Measurements from ENCODE around the gene CDH4.

The CDH4 gene

DNA sequence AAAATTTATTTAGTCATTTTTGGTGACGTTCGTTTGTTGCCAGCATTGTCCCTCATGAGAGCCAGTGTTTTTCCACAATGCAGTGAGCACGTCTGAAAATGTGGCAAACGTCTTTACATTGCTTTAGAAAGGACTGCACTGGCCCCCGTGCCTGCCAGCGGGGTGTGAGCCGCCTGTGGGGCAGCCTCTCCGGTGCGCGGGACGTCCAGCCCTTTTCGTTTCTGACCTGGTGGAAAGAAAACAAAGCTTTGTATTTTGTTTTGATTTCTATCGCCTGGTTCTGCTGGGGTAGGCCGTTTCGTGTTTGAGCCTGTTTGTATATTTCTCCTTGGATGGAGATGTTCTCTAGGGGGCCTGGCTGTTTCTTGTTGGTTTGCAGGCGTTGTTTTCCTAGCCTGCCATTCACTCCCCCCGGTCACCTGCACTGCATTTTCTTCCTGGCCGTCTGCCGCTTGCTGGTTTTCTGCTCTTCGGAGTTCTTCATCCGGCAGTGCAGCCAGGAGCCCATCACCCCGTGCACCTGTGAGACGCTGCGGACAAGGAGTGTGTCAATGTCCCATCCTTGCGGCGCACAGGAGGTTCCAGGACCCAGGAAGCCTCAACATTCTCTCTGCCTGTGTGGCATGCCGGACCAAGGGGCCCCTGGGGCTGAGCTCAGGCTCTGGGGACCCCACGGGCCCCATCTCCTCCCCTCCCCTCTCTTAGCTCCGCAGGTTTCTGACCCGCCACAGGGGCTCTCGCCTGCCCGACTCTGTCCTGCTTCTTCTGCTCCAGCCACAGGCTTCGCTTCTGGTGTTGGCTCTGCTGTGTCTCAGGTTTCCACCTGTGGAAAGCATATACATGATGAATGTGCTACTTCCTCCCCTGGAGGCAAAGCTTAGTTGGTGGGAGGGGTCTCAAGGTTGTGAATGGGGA lies 100.5 kb downstream of the CDH4 start:
- no peak overlapping the region for H4K8ac ChIP-seq (ENCODE audit: low read depth, low read length)
- peak; percentile 23 for DNase-seq
- H3K56ac ChIP-seq (ENCODE audit: low read length) = no peak overlapping the region
- H2AK5ac ChIP-seq (ENCODE audit: low read length) = no peak overlapping the region
- H4K5ac ChIP-seq (ENCODE audit: low read length) = no peak overlapping the region
- no peak overlapping the region for H3K18ac ChIP-seq (ENCODE audit: low read length)
- H2BK15ac ChIP-seq (replicated peaks; ENCODE audit: low read depth) = no peak overlapping the region
- H3K36me3 ChIP-seq (ENCODE audit: control insufficient read depth, insufficient read depth, low read length) = no peaks in the 10 kb centered on the region
- H2BK5ac ChIP-seq (ENCODE audit: low read length) = no peak overlapping the region
- H2BK120ac ChIP-seq (ENCODE audit: low read depth, low read length) = no peak overlapping the region
- H3K9ac ChIP-seq (ENCODE audit: low read length) = no peak overlapping the region
- no peak overlapping the region for H3K23ac ChIP-seq (ENCODE audit: low read length)
- H3K27ac ChIP-seq (ENCODE audit: low read depth, low read length) = no peak overlapping the region
- no peaks in the 10 kb centered on the region for H3K79me2 ChIP-seq (ENCODE audit: control insufficient read depth, insufficient read depth, low read length)
- H3K4me1 ChIP-seq (ENCODE audit: control insufficient read depth, low read depth, low read length) = peaks cover 3% of the 10 kb centered on the region
- H3K4me3 ChIP-seq (ENCODE audit: low read length) = no peak overlapping the region
- H3K4me2 ChIP-seq (ENCODE audit: low read length) = no peak overlapping the region
- H3K27me3 ChIP-seq (ENCODE audit: insufficient read depth, low read length, poor library complexity) = no peaks in the 10 kb centered on the region
- no CpG with 5 or more reads among the region's 33 CpGs for WGBS (ENCODE audit: extremely low coverage, insufficient coverage, low lambda C conversion rate)
- H3K79me1 ChIP-seq (ENCODE audit: low read length) = no peaks in the 10 kb centered on the region
- H3K4ac ChIP-seq (ENCODE audit: low read depth, low read length) = no peak overlapping the region

GRCh38 chr20:61353261-61354000 lies 101.4 kb downstream of the CDH4 start:
- H2BK120ac ChIP-seq (ENCODE audit: low read depth, low read length) = no peak overlapping the region
- no CpG with 5 or more reads among the region's 12 CpGs for WGBS (ENCODE audit: extremely low coverage, insufficient coverage, low lambda C conversion rate)
- no peak overlapping the region for H3K9ac ChIP-seq (ENCODE audit: low read length)
- H3K4me2 ChIP-seq (ENCODE audit: low read length) = no peak overlapping the region
- H3K4me1 ChIP-seq (ENCODE audit: control insufficient read depth, low read depth, low read length) = peaks cover 3% of the 10 kb centered on the region
- no peak overlapping the region for H4K5ac ChIP-seq (ENCODE audit: low read length)
- H3K56ac ChIP-seq (ENCODE audit: low read length) = no peak overlapping the region
- no peak overlapping the region for H2BK5ac ChIP-seq (ENCODE audit: low read length)
- DNase-seq = peak; percentile 19
- no peak overlapping the region for H4K8ac ChIP-seq (ENCODE audit: low read depth, low read length)
- H3K27me3 ChIP-seq (ENCODE audit: insufficient read depth, low read length, poor library complexity) = no peaks in the 10 kb centered on the region
- H3K36me3 ChIP-seq (ENCODE audit: control insufficient read depth, insufficient read depth, low read length) = no peaks in the 10 kb centered on the region
- H3K79me2 ChIP-seq (ENCODE audit: control insufficient read depth, insufficient read depth, low read length) = no peaks in the 10 kb centered on the region
- H3K23ac ChIP-seq (ENCODE audit: low read length) = no peak overlapping the region
- H2AK5ac ChIP-seq (ENCODE audit: low read length) = no peak overlapping the region
- no peak overlapping the region for H3K18ac ChIP-seq (ENCODE audit: low read length)
- no peaks in the 10 kb centered on the region for H3K79me1 ChIP-seq (ENCODE audit: low read length)
- no peak overlapping the region for H3K27ac ChIP-seq (ENCODE audit: low read depth, low read length)
- H3K4ac ChIP-seq (ENCODE audit: low read depth, low read length) = no peak overlapping the region
- no peak overlapping the region for H3K4me3 ChIP-seq (ENCODE audit: low read length)
- H2BK15ac ChIP-seq (replicated peaks; ENCODE audit: low read depth) = no peak overlapping the region

DNA sequence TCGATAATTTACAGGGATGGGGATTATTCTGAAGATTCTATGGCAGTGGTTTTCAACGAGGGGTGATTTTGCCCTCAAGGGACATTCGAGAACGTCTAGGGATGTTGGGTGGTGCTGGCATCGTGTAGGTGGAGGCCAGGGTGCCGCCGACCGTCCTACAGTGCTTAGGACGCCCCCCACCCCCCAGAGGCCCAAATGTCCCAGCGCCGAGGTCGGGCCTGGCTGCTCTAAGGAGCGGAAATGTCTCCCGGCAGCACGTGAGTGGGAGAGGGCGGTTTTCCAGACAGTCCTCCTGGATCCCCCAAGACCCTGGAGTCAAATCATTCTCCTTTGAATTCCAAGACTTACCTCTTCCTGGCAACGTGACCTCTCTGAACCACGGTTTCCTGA lies 101.9 kb downstream of the CDH4 start:
- Histone ChIP-seq H3K79me2 (ENCODE audit: control insufficient read depth, insufficient read depth, low read length) (no peaks in the 10 kb centered on the region), H3K27ac (ENCODE audit: low read depth, low read length) (no peak overlapping the region), H3K23ac (ENCODE audit: low read length) (no peak overlapping the region), H3K18ac (ENCODE audit: low read length) (no peak overlapping the region), H3K36me3 (ENCODE audit: control insufficient read depth, insufficient read depth, low read length) (no peaks in the 10 kb centered on the region), H2BK5ac (ENCODE audit: low read length) (no peak overlapping the region), H3K56ac (ENCODE audit: low read length) (no peak overlapping the region), H3K79me1 (ENCODE audit: low read length) (no peaks in the 10 kb centered on the region), H4K5ac (ENCODE audit: low read length) (no peak overlapping the region), H3K4me1 (ENCODE audit: control insufficient read depth, low read depth, low read length) (peaks cover 3% of the 10 kb centered on the region), H2BK120ac (ENCODE audit: low read depth, low read length) (no peak overlapping the region), H3K4ac (ENCODE audit: low read depth, low read length) (no peak overlapping the region), H2AK5ac (ENCODE audit: low read length) (no peak overlapping the region), H3K4me3 (ENCODE audit: low read length) (no peak overlapping the region), H3K9ac (ENCODE audit: low read length) (no peak overlapping the region), H2BK15ac (replicated peaks; ENCODE audit: low read depth) (no peak overlapping the region), H3K27me3 (ENCODE audit: insufficient read depth, low read length, poor library complexity) (no peaks in the 10 kb centered on the region), H4K8ac (ENCODE audit: low read depth, low read length) (no peak overlapping the region), H3K4me2 (ENCODE audit: low read length) (no peak overlapping the region)
- WGBS (ENCODE audit: extremely low coverage, insufficient coverage, low lambda C conversion rate) = no CpG with 5 or more reads among the region's 18 CpGs
- no peak for DNase-seq

DNA sequence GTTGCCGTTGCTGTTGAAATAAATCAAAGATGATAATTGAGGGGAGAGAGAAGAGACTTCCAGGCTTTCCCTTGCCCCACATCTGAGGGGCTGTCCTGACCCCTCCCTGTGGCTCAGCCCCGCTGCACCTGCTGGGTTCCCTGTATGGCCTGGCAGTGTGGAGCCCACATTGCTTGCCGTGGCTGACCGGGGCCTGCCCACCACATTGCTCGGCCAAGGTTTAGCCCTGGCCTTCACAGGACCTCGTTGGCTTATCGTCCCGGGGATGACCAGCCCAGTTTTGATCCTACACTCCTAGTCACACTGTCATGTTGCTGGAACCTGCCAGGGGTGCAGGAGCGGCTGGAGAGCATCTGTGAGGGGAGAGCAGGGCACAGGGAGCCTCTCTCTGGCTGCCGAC lies 102.4 kb downstream of the CDH4 start:
- H2BK5ac ChIP-seq (ENCODE audit: low read length) = no peak overlapping the region
- H2BK120ac ChIP-seq (ENCODE audit: low read depth, low read length) = no peak overlapping the region
- no peak overlapping the region for H3K18ac ChIP-seq (ENCODE audit: low read length)
- no peaks in the 10 kb centered on the region for H3K79me2 ChIP-seq (ENCODE audit: control insufficient read depth, insufficient read depth, low read length)
- no peaks in the 10 kb centered on the region for H3K36me3 ChIP-seq (ENCODE audit: control insufficient read depth, insufficient read depth, low read length)
- no peak overlapping the region for H2AK5ac ChIP-seq (ENCODE audit: low read length)
- H3K4me3 ChIP-seq (ENCODE audit: low read length) = no peak overlapping the region
- H3K27ac ChIP-seq (ENCODE audit: low read depth, low read length) = no peak overlapping the region
- H4K5ac ChIP-seq (ENCODE audit: low read length) = no peak overlapping the region
- H4K8ac ChIP-seq (ENCODE audit: low read depth, low read length) = no peak overlapping the region
- no peak overlapping the region for H3K23ac ChIP-seq (ENCODE audit: low read length)
- no peaks in the 10 kb centered on the region for H3K79me1 ChIP-seq (ENCODE audit: low read length)
- H3K56ac ChIP-seq (ENCODE audit: low read length) = no peak overlapping the region
- no peak overlapping the region for H3K9ac ChIP-seq (ENCODE audit: low read length)
- no peak overlapping the region for H3K4me2 ChIP-seq (ENCODE audit: low read length)
- H3K27me3 ChIP-seq (ENCODE audit: insufficient read depth, low read length, poor library complexity) = no peaks in the 10 kb centered on the region
- no peak overlapping the region for H2BK15ac ChIP-seq (replicated peaks; ENCODE audit: low read depth)
- no CpG with 5 or more reads among the region's 10 CpGs for WGBS (ENCODE audit: extremely low coverage, insufficient coverage, low lambda C conversion rate)
- no peak overlapping the region for H3K4ac ChIP-seq (ENCODE audit: low read depth, low read length)
- H3K4me1 ChIP-seq (ENCODE audit: control insufficient read depth, low read depth, low read length) = peaks cover 3% of the 10 kb centered on the region
- DNase-seq = no peak

- no peak for DNase-seq
- no peak overlapping the region for H3K4ac ChIP-seq (ENCODE audit: low read depth, low read length)
- H2AK5ac ChIP-seq (ENCODE audit: low read length) = no peak overlapping the region
- H2BK15ac ChIP-seq (replicated peaks; ENCODE audit: low read depth) = no peak overlapping the region
- no peaks in the 10 kb centered on the region for H3K36me3 ChIP-seq (ENCODE audit: control insufficient read depth, insufficient read depth, low read length)
- no peak overlapping the region for H3K56ac ChIP-seq (ENCODE audit: low read length)
- H3K4me2 ChIP-seq (ENCODE audit: low read length) = no peak overlapping the region
- no CpG with 5 or more reads among the region's 12 CpGs for WGBS (ENCODE audit: extremely low coverage, insufficient coverage, low lambda C conversion rate)
- H3K27me3 ChIP-seq (ENCODE audit: insufficient read depth, low read length, poor library complexity) = no peaks in the 10 kb centered on the region
- H4K8ac ChIP-seq (ENCODE audit: low read depth, low read length) = no peak overlapping the region
- no peak overlapping the region for H3K9ac ChIP-seq (ENCODE audit: low read length)
- H3K4me1 ChIP-seq (ENCODE audit: control insufficient read depth, low read depth, low read length) = no peaks in the 10 kb centered on the region
- H4K5ac ChIP-seq (ENCODE audit: low read length) = no peak overlapping the region
- no peak overlapping the region for H3K23ac ChIP-seq (ENCODE audit: low read length)
- no peak overlapping the region for H3K4me3 ChIP-seq (ENCODE audit: low read length)
- H2BK5ac ChIP-seq (ENCODE audit: low read length) = no peak overlapping the region
- H3K27ac ChIP-seq (ENCODE audit: low read depth, low read length) = no peak overlapping the region
- no peak overlapping the region for H2BK120ac ChIP-seq (ENCODE audit: low read depth, low read length)
- no peak overlapping the region for H3K18ac ChIP-seq (ENCODE audit: low read length)
- no peaks in the 10 kb centered on the region for H3K79me1 ChIP-seq (ENCODE audit: low read length)
- H3K79me2 ChIP-seq (ENCODE audit: control insufficient read depth, insufficient read depth, low read length) = no peaks in the 10 kb centered on the region
Observed at GRCh38 chr20:61354901-61355495, 102.9 kb downstream of the CDH4 start.

Measured in mesendoderm (in vitro differentiated cells).